Measurements from ENCODE around the gene SFXN4.

GRCh38 chr10:119090968-119091367, 74.5 kb downstream of the SFXN4 start:
- TF ChIP-seq SPI1 (IDR thresholded peaks at IDR 0.05; ENCODE audit: low read depth, low read length), result no peak
- TF ChIP-seq POLR2AphosphoS5 (IDR thresholded peaks at IDR 0.05; ENCODE audit: low read depth, low read length), result no peak
- TF ChIP-seq POLR2A (IDR thresholded peaks at IDR 0.05; ENCODE audit: low read depth, low read length), result no peak
- TF ChIP-seq POU2F2 (IDR thresholded peaks at IDR 0.05; ENCODE audit: low read depth, low read length), result no peak

Measured in GM12891 (cell line).